Activated CD4-positive, alpha-beta T cell treated with anti-CD3 and anti-CD28 coated beads, Interleukin-2, amount 50 U/mL, for 1 hour (primary cell): ENCODE measurements around the gene TFAP2B.

Source experiments
- DNase-seq: peaks from one replicate; pipeline ENCODE4 v3.0.0-alpha.2; 2020

Gene TFAP2B

DNA sequence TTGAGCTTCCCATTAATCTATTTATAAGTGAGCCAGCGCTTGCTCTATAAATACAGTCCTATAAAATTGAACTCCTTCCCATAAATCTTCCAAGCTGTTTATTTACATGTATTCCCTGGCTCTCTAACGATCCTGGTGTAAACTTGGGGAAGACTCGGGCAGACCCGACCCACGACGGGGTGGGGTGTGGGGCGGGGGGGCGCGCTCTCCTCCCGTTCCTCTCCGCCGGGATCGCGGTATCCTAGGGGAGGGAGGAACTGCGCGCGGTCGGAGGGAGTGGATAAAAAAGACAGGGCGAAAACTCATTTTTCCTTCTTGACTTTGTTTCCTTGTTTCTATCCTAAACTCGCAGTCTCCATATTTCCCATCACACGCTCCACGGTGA is 31.1 kb downstream of the TFAP2B start:
- no peak for DNase-seq

GRCh38 chr6:50850223-50851048 is 31.8 kb downstream of the TFAP2B start:
- DNase-seq: no peak

GRCh38 chr6:50851049-50851845 is 32.6 kb downstream of the TFAP2B start:
- no peak for DNase-seq

GRCh38 chr6:50853939-50854338 is 35.3 kb downstream of the TFAP2B start:
- no peak for DNase-seq

- DNase-seq: no peak
Measured at GRCh38 chr6:50861692-50862091, 43.0 kb downstream of the TFAP2B start.

GRCh38 chr6:50862176-50862575 is 43.5 kb downstream of the TFAP2B start:
- DNase-seq: no peak

DNA sequence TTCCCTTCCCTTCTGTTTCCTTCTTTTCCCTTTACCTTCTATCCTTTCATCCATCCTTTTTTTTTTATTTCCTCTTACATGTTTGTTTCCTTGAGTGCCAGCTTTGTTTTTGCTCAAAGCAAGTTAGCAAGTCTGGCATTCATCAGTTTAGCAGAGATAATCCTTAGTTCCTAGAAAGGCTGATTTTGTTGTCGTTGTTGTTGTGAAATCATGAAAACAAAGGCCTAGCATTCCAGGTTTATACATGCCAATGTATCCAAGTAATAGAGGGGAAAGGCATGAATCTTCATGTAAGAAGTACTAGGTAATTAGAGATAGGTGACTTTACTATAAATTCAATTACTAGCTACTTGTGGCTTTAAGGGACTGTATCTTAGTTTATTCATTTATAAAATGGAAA is 45.9 kb downstream of the TFAP2B start:
- DNase-seq: no peak

- no peak for DNase-seq
Measured at GRCh38 chr6:50868466-50868865, 49.8 kb downstream of the TFAP2B start.

DNA sequence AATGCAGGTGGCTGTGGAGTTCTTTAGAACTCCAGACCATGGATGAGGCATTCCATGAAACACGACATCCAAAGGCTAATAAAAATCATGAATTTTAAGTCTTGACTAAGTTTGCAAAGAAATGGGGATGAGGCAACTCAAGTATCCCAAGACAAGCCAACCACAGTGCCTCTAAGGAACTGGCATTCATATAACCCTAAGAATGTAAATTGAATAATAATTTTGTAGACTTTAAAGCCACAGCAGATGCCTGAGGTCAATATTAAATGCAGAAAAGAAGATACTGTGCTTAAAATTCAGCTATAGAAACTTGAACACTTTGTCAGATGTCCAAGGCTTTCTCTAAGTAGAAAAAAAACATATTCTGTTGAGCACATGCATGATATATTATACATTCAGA is 54.5 kb downstream of the TFAP2B start:
- DNase-seq: no peak

- DNase-seq: no peak
Measured at GRCh38 chr6:50884364-50884763, 65.7 kb downstream of the TFAP2B start.

GRCh38 chr6:50887112-50887511 is 68.4 kb downstream of the TFAP2B start:
- DNase-seq: no peak

DNA sequence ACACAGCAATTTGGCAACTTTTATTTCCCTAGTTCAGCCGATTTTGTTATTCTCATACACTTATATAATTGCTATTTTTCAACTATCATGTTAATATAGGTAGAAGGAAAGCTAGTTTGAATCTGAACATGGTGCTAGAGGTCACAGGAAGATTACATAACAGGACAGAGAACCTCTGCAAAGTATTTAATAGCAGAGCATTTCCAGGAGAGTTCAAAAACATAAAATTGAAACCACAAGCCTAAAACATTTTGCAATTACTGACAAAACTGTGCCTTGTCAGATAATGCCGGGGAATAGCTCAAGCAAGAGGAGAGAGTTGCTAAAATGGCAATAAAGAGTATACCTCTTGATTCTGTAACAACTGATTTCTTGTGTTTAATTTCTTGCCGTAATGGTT is 70.8 kb downstream of the TFAP2B start:
- DNase-seq: no peak

DNA sequence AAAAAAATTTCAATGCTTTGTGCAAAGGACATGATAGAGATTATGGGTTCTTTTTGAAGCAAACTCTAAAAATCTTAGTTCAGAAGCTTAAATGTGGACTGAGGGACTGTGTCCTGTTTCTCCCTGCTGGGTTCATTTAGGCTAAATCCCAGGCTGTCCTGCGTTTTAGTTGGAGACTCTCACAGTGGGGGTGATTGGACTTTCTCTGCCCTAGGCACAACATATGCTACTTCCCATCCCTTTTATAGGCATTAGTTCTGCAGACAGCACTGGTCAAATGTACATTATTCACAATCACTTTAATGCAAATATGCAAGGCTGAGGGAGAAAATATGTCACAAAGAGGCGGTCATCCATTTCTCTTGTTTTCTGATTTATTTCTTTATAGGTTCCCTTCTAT is 71.3 kb downstream of the TFAP2B start:
- DNase-seq: no peak

DNA sequence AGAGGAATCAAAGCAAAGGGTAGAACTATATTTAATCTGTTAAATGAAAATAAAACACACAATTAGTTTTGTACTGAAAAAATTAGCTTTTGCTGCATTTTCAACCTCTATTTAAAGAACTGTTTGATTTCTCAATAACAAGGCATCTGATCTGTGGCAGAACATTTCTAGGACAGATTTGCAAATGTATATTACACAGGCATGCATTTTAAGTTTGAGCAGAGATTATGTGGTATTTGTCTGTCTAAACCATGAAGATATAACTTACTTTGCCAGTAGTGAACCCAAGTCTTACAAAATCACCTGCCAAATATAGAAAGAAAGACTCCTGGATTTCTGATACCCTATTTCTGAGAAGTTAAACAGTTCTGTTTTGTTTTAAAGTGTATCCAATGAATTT is 71.9 kb downstream of the TFAP2B start:
- DNase-seq: no peak

GRCh38 chr6:50891290-50891689 is 72.6 kb downstream of the TFAP2B start:
- no peak for DNase-seq
